DMS153 treated with DMSO at 0.1 percent for 48 hours (cell line): ENCODE data around the gene IDH1.
"Not testable (repeated sequence)": the region's sequence is repeated elsewhere in the genome, so short reads cannot be mapped to it uniquely, and the experiment has no call there.

Experiments
- DNase-seq: peaks from one replicate; lab custom pipeline; 2025; ENCODE audit not compliant: unreplicated experiment; lab: John Stamatoyannopoulos, UW

Gene IDH1

DNA sequence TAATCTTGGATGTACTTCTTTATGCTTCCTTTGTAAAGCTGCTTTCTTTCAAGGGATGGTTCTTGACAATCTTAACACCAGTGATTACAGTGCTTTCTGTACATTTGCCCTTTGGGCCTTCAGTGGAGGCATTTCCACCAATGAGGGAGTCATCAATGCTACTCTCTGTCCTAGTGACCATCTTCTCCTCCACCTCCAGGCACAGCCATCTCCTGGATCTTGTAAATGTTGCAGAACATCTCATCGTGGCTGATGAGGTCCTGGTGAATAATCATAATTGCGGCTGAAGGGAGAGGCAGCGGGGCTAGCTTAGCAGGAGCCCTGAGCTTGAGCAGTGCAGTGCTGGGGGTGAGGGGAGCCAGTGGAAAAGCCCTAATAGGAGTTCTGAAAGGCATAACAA, 32.5 kb downstream of the IDH1 start:
- no peak for DNase-seq

DNA sequence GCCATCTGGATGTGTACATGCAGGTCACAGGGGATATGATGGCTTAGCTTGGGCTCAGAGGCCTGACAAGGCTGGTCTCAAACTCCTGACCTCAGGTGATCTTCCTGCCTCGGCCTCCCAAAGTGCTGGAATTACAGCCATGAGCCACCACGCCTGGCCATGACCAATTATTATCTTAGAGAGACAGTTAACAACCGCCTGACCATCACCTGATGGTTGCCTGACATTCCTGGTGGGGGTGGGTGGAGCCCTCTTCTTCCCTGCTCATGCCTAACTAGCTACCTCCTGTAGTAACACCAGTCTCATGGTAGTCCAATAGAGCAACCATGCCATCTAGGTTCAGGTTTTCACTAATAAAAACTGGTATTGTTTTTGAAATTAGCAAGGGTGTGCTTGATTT, 33.0 kb downstream of the IDH1 start:
- DNase-seq: not testable (repeated sequence)

DNA sequence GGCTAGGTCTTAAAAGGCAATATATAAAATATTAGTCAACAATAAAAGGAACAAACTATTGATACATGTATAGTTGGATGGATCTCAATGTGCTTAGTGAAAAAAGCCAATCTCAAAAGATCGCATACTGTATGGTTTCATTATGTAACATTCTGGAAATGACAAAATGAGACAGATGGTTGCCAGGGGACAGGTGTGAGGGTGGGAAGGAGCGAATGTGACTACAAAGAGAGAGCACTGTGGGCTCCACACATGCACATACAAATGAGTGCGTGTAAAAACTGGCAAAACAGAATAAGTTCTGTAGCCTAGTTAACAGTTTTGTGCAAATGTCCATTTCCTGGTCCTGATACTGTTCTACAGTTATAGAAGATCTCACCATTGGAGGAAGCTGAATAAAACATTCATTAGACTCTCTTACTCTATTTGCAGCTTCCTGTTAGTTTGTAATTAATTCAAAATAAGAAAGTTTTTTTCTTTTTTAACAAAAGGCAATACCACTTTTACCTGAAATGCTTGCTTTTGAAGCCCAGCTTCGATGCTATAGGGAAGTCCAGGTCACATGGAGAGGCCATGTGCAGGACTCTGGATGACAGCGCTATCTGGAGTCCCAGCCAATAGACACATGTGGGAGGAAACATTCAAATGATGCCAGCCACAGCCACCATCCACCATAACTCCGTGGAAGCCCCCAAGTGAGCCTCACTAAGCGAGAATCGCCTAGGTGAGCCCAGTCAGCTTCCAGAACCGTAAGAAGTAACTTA, 44.0 kb downstream of the IDH1 start:
- no peak for DNase-seq

DNA sequence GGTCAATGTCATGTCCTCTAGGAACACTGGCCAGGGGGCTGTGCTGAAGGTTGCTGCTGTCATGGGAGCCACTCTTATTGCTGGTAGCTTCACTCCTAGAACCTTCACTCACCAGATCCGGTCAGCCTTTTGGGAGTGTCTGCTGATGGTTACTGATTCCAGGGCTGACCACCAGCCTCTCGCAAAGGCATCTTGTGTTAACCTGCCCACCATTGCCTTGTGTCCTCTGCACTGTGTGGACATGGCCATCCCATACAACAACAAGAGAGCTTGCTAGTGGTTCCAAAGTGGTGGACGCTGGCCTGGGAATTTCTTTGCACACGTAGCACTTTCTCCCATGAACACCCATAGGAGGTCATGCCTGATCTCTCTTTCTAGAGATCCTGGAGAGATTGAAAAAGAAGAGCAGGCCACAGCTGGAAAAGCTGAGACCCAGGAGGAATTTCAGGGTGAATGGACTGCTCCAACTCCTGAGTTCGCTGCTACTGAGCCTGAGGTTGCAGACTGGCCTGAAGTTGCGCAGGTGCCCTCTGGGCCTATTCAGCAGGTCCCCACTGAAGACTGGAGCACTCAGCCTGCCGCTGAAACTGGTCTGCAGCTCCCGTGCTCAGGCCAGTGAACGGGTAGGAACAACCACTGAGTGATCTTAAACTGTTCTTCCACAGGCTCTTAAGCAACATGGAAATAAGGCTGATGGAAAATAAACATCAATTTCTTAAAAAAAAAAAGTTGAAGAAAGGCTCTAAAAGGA, 46.4 kb downstream of the IDH1 start:
- no peak for DNase-seq

DNA sequence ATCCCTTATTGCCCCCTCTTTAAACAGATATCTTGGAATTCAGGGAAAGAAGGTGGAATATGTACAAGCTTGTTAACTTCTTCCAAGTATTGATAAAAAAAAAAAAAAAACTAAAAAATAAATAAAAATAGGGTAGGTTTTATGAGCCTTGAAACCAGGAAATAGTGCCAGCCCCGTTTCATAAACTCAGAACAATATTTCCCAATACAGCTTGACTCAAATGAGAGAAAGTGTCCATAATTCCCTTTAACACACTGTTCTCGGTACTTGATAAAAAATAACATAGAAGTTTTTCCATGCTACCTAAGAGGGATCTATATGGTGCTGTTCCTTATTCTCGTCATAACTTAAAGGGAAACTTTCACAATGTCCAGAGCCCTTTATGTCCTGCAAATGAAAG, 47.1 kb downstream of the IDH1 start:
- DNase-seq: no peak

DNA sequence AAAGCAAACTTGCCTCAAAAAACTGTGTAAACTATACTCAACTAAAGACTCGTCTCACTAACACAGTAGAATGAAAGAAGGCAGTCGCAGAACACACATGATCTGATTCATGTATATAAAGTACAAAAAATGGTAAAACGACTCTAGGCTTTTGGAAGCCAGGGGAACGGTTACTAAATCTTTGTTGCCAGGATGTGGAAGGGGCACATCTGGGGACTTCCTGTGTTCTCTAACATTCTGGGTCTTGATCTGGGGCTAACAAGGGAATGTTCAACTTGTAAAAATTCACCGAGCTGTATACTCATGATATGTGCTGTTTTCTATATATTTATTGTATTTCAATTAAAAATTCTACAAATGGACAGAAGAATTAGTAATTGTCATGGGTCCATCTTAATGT, 50.7 kb downstream of the IDH1 start:
- DNase-seq: no peak

DNA sequence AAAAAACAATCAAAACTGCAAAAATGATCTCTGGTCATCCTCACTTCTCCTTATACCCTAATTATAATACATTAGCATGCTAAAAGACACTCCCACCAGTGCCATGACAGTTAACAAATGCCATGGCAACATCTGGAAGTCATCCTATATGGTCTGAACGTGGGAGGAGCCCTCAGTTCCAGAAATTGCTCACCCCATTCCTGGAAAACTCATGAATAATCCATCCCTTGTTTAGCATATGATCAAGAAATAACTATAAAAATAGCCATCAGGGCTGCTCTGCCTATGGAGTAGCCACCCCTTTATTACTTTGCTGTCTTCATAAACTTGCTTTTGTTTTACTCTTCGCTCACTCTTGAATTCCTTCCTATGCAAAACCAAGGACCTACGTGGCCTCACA, 59.3 kb downstream of the IDH1 start:
- no peak for DNase-seq

DNA sequence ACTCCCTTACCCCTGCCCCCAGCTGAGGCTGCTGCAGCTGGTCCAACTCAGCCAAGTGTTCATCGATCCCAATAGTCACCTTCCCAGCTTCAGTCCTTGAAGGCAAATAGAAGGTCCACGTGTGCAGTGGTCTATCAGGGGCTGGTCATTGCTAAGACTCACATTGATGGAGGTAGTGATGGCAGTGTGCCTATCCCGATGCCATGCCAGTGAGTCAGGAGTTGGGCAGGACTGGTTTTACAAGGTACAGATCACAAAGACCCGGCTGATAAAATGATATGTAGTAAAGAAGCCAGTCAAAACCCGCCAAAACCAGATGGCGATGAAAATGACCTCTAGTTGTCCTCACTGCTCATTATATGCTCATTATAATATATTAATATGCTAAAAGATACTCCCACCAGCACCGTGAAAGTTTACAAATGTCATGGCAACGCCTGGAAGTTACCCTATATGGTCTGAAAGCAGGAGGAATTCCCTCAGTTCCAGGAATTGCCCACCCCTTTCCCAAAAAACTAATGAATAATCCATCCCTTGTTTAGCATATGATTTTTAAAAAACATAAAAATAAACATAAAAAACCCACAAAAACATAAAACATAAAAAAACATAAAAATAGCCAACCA, 62.1 kb downstream of the IDH1 start:
- DNase-seq: no peak

DNA sequence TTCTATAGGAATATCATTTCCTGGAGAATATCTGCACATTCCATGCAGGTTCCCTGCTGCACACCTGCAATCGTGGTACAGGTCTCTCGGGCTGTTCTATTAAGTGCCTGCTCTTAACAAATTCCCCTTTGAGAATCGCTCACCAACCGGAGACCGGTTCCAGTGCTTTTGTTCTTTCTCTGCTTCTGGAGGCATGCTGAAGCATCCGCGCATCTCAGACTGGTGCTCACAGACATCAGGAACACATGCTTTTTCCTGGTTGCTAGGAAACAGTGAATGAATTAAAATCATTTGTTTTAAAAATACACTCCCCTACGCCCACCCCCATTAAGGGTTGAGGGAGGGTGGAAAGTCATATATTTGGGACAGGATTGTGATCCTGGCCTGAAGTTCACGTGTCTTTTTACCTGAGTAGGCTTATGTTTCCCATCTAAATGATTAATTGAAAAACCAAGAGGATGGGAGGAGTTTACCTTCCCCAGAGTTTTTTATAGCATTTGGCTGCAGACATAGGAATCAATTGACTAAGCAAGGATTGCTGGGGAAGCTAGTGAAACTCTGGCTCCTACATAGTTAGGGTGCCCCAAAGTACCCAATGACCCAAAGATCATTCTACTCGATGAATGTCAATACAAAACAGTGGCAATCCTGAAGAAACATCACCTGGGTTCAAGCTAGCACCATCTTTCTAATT, 64.9 kb downstream of the IDH1 start, which contains the start of gene C2orf80:
Gene C2orf80, minus strand, starts transcription at position 221 of the 694 bp plus-strand sequence. CDS start 3,044 bp downstream, outside the sequence.
- no peak for DNase-seq

DNA sequence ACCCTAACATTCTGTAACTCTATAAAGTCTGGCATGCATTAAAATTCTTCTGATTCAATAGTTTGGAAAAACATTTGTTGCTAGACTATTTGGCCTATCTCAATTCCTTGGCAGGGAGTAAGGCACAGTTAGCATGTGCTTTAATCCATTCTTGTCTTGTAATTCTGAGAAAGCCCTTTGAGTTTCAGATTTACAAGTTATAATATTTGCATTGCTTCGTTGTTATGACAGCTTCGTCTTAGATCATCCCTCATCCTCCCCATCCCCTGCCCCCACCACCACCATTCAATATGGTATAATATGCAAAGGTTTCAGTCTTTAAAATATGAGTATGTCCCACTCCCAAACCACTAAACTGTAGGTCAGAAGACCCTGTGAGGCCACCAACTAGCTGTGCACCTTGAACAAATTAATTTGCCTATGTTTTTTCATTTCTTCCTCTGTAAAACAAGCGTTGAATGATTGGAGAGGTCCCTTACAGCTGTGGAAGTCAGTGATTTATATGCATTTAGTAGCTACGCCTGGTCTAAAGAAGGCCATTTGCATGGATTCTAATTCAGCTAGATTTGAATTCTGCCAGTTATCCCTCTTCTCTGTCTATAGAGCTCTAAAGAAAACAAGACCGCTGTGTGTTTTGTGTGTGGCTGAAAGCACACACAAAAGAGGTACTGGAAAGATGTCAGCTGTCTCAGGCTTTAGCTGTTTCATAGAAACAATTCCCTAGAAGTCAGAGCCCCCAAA, 65.6 kb downstream of the IDH1 start:
- DNase-seq: no peak

DNA sequence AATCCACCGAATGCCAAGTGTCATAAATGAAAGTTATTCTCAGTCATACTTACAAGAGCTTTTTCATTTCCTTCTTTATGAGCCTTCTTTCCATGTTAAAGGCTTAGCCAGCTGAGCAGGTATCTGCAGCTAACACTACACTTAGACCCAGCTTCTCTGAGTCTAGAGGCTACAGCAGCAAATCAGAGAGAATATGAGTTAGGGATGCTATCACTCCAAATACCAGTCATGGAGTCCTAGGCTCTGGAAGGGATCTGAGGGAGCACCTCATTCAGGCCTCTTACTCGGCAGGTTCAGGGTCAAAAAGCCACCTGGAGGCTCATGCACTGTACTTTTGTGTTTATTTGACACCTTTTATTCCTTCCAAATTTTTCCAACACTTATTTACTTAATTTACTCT, 68.0 kb downstream of the IDH1 start:
- DNase-seq: no peak

DNA sequence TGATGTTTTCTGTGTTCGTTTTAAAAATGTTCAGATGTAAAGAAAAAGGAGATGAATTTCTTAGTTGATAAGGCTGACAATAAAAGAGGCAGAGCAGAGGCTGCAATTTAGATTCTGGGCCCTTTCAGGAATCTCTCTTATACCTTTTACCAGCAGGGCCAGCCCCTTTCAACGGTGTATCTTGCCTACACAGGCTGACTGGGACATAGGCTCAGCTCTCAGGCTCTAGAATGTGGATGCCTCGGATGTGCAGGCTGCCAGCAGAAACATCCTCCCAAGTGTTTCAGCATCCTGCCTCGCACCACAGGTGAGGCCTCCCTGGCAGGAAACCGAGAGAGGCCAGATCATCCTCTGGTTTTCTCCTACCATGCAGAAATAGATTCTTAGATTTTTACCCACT, 68.4 kb downstream of the IDH1 start:
- DNase-seq: no peak
